H9 (cell line): ENCODE data around the gene MSL1. TPM values are rescaled to one million over a fixed set of nuclear protein-coding genes. Genes with fewer than 3 reads are reported as not detected.

ENCODE experiments used
- DNase-seq: peaks from one replicate; pipeline ENCODE4 v3.0.0-alpha.2; 2017
- H2AFZ ChIP-seq: one replicate; pipeline ENCODE4 v1.6.1; 2013; ENCODE audit warnings: mild to moderate bottlenecking, low read length, control low read depth, moderate library complexity
- H2AK5ac ChIP-seq: 2 replicates; pipeline ENCODE4 v1.6.1; 2013; ENCODE audit warnings: low read length, control low read depth, mixed read lengths; ENCODE audit not compliant: insufficient read length
- H2BK120ac ChIP-seq: one replicate; pipeline ENCODE4 v1.6.1; 2013; ENCODE audit warnings: low read depth, mild to moderate bottlenecking, low read length, control low read depth, inconsistent platforms; ENCODE audit not compliant: poor library complexity, severe bottlenecking
- H2BK12ac ChIP-seq: 2 replicates; pipeline ENCODE4 v1.6.1; 2013; ENCODE audit warnings: low read length, control low read depth, mixed read lengths, low read depth; ENCODE audit not compliant: insufficient read length
- H2BK15ac ChIP-seq: 2 replicates; pipeline ENCODE4 v1.6.1; 2013; ENCODE audit warnings: low read depth, low read length, control low read depth
- H2BK20ac ChIP-seq: one replicate; pipeline ENCODE4 v1.6.1; 2013; ENCODE audit warnings: low read depth, mild to moderate bottlenecking, low read length, control low read depth, inconsistent platforms; ENCODE audit not compliant: poor library complexity, severe bottlenecking
- H2BK5ac ChIP-seq: 2 replicates; pipeline ENCODE4 v1.6.1; 2013; ENCODE audit warnings: low read length, control low read depth, mixed read lengths; ENCODE audit not compliant: insufficient read length
- H3K14ac ChIP-seq: 2 replicates; pipeline ENCODE4 v1.6.1; 2013; ENCODE audit warnings: low read length, control low read depth; ENCODE audit not compliant: insufficient read depth
- H3K18ac ChIP-seq: 2 replicates; pipeline ENCODE4 v1.6.1; 2013; ENCODE audit warnings: low read depth, mild to moderate bottlenecking, mixed read lengths, low read length, control low read depth; ENCODE audit not compliant: insufficient read length
- H3K23ac ChIP-seq: 2 replicates; pipeline ENCODE4 v1.6.1; 2013; ENCODE audit warnings: low read length, control low read depth, mixed read lengths, low read depth; ENCODE audit not compliant: insufficient read length
- H3K23me2 ChIP-seq: 2 replicates; pipeline ENCODE4 v1.6.1; 2013; ENCODE audit warnings: low read depth, mild to moderate bottlenecking, mixed read lengths, low read length, control low read depth; ENCODE audit not compliant: insufficient read length, poor library complexity, severe bottlenecking
- H3K27ac ChIP-seq: 2 replicates; pipeline ENCODE4 v1.5.1; 2013; ENCODE audit warnings: low read length, control low read depth, mixed read lengths, low read depth; ENCODE audit not compliant: insufficient read length
- H3K27me3 ChIP-seq: 2 replicates; pipeline ENCODE4 v1.6.1; 2013; ENCODE audit warnings: low read length, control low read depth, inconsistent platforms; ENCODE audit not compliant: insufficient read depth
- H3K4ac ChIP-seq: 2 replicates; pipeline ENCODE4 v1.6.1; 2013; ENCODE audit warnings: low read depth, mild to moderate bottlenecking, control low read depth, inconsistent platforms, low read length, moderate library complexity
- H3K4me1 ChIP-seq: 2 replicates; pipeline ENCODE4 v1.6.1; 2013; ENCODE audit warnings: low read length, control low read depth, inconsistent platforms; ENCODE audit not compliant: insufficient read depth
- H3K4me2 ChIP-seq: 2 replicates; pipeline ENCODE4 v1.6.1; 2013; ENCODE audit warnings: low read length, control low read depth, mixed read lengths; ENCODE audit not compliant: insufficient read length, insufficient read depth
- H3K56ac ChIP-seq: 2 replicates; pipeline ENCODE4 v1.6.1; 2013; ENCODE audit warnings: low read depth, mild to moderate bottlenecking, mixed read lengths, low read length, control low read depth; ENCODE audit not compliant: insufficient read length
- H3K79me1 ChIP-seq: 2 replicates; pipeline ENCODE4 v1.6.1; 2013; ENCODE audit warnings: low read depth, mild to moderate bottlenecking, moderate library complexity, low read length, control low read depth, inconsistent platforms; ENCODE audit not compliant: insufficient read depth, poor library complexity, severe bottlenecking
- H3K79me2 ChIP-seq: 2 replicates; pipeline ENCODE4 v1.6.1; 2013; ENCODE audit warnings: low read length, control low read depth, inconsistent platforms; ENCODE audit not compliant: insufficient read depth
- H3K9ac ChIP-seq: 2 replicates; pipeline ENCODE4 v1.6.1; 2013; ENCODE audit warnings: low read length, control low read depth, mixed read lengths; ENCODE audit not compliant: insufficient read length; ENCODE audit errors: extremely low read depth
- H3K9me3 ChIP-seq: one replicate; pipeline ENCODE4 v1.6.1; 2013; ENCODE audit warnings: low read depth, low read length, inconsistent platforms; ENCODE audit not compliant: control insufficient read depth
- H3T11ph ChIP-seq: one replicate; pipeline ENCODE4 v1.6.1; 2013; ENCODE audit warnings: mild to moderate bottlenecking, low read length, control low read depth, inconsistent platforms
- H4K20me1 ChIP-seq: one replicate; pipeline ENCODE4 v1.6.1; 2013; ENCODE audit not compliant: control insufficient read depth, insufficient read length, insufficient read depth
- H4K5ac ChIP-seq: 2 replicates; pipeline ENCODE4 v1.6.1; 2013; ENCODE audit warnings: low read depth, mild to moderate bottlenecking, mixed read lengths, low read length, control low read depth; ENCODE audit not compliant: insufficient read length
- H4K8ac ChIP-seq: replicated peaks from 2 replicates; pipeline ENCODE4 v1.6.1; 2013; ENCODE audit warnings: low read length, control low read depth, mixed read lengths, low read depth; ENCODE audit not compliant: insufficient read length
- H4K91ac ChIP-seq: 2 replicates; pipeline ENCODE4 v1.6.1; 2013; ENCODE audit warnings: low read depth, mild to moderate bottlenecking, moderate library complexity, mixed read lengths, low read length, control low read depth; ENCODE audit not compliant: insufficient read length
- H3K27ac Mint-ChIP-seq, 3 experiments: 2 replicates in 2 of 3; 3 replicates in 1 of 3; pipeline ENCODE4 v1.8.0; 2020 to 2021; ENCODE audit warnings: mixed read lengths in 3 of 3, mild to moderate bottlenecking in 1 of 3, moderate library complexity in 1 of 3
- H3K27me3 Mint-ChIP-seq: 2 replicates; pipeline ENCODE4 v1.8.0; 2021; ENCODE audit warnings: low read depth, mild to moderate bottlenecking, moderate library complexity, mixed read lengths
- H3K36me3 Mint-ChIP-seq, 3 experiments: 2 replicates in 2 of 3; 3 replicates in 1 of 3; pipeline ENCODE4 v1.8.0; 2020 to 2021; ENCODE audit warnings: low read depth in 3 of 3, mixed read lengths in 3 of 3; ENCODE audit not compliant: insufficient read depth in 1 of 3
- H3K4me1 Mint-ChIP-seq, 2 experiments: 2 replicates each; pipeline ENCODE4 v1.8.0; 2020; ENCODE audit warnings: mixed read lengths in 2 of 2
- H3K4me3 Mint-ChIP-seq, 2 experiments: 2 replicates in 1 of 2; 3 replicates in 1 of 2; pipeline ENCODE4 v1.8.0; 2020 to 2021; ENCODE audit warnings: mild to moderate bottlenecking in 2 of 2, mixed read lengths in 2 of 2, moderate library complexity in 1 of 2
- H3K9me3 Mint-ChIP-seq, 2 experiments: 2 replicates in 1 of 2; 3 replicates in 1 of 2; pipeline ENCODE4 v1.8.0; 2020; ENCODE audit warnings: mild to moderate bottlenecking in 2 of 2, mixed read lengths in 2 of 2, moderate library complexity in 1 of 2
- CTCF ChIP-seq: fragments of 200-600 bp; sonication (generic); conservative IDR thresholded peaks from 3 replicates; pipeline ENCODE4 v1.8.0; 2021; ENCODE audit warnings: antibody characterized with exemption, mild to moderate bottlenecking
- WGBS: extraction: QIAGEN DNeasy Blood & Tissue Kit; methylation state at CpG from one replicate; pipeline ENCODE4 v1.1.7; 2013; ENCODE audit warnings: missing lambda C conversion rate, low lambda C conversion rate, mixed read lengths; ENCODE audit not compliant: insufficient read length; ENCODE audit errors: extremely low coverage; 5-methylcytosine and 5-hydroxymethylcytosine counted together
- total RNA-seq: library from RNA; stranded (reverse); gene quantifications from 2 replicates; pipeline ENCODE4 v1.2.1, GENCODE V29; 2021

MSL1 gene
- total RNA-seq, 1 experiment from 2014 or later, result 105 TPM

- no peaks in the 10 kb centered on the region for H3K23me2 ChIP-seq
- no CpG with 5 or more reads among the region's 8 CpGs for WGBS
- Mint-ChIP-seq H3K27me3 (no peaks in the 10 kb centered on the region; the same call in 1 of the 2 replicates), H3K4me1 (peaks cover 19 to 26% of the 10 kb centered on the region in 2 experiments), H3K36me3 (peaks cover 2 to 13% (median 4%) of the 10 kb centered on the region in 3 experiments; a peak in 5 of 7 replicates), H3K27ac (no peak overlapping the region), H3K9me3 (no peaks in the 10 kb centered on the region), H3K4me3 (no peak overlapping the region)
- H3K9me3 ChIP-seq, result no peaks in the 10 kb centered on the region
- no peak overlapping the region for H4K5ac ChIP-seq
- no peak overlapping the region for H3K14ac ChIP-seq
- H2BK120ac ChIP-seq, result no peak overlapping the region
- H3K79me1 ChIP-seq, result no peaks in the 10 kb centered on the region
- no peak overlapping the region for H3T11ph ChIP-seq
- H3K4ac ChIP-seq, result no peak overlapping the region
- no peak overlapping the region for H3K56ac ChIP-seq
- H4K91ac ChIP-seq, result no peak overlapping the region
- no peak overlapping the region for H2BK20ac ChIP-seq
- peaks cover 5% of the 10 kb centered on the region; the same call in 1 of the 2 replicates for H3K4me1 ChIP-seq
- no peak overlapping the region for H4K8ac ChIP-seq
- H3K27ac ChIP-seq, result no peak overlapping the region
- no peak overlapping the region for H2BK12ac ChIP-seq
- H3K4me2 ChIP-seq, result no peak overlapping the region
- no peaks in the 10 kb centered on the region for H3K79me2 ChIP-seq
- TF ChIP-seq CTCF, result no peak
- peaks cover 2% of the 10 kb centered on the region for H4K20me1 ChIP-seq
- no peak overlapping the region for H2AFZ ChIP-seq
- H3K18ac ChIP-seq, result no peak overlapping the region
- no peak overlapping the region for H3K9ac ChIP-seq
- DNase-seq, result no peak
- no peak overlapping the region for H2BK15ac ChIP-seq
- H3K27me3 ChIP-seq, result no peaks in the 10 kb centered on the region; the same call in 1 of the 2 replicates
- H2BK5ac ChIP-seq, result no peak overlapping the region
- H3K23ac ChIP-seq, result no peak overlapping the region
- no peak overlapping the region for H2AK5ac ChIP-seq
Observed at GRCh38 chr17:40181205-40181604, 59.4 kb downstream of the MSL1 start.
